Activated CD4-positive, alpha-beta T cell treated with anti-CD3 and anti-CD28 coated beads, Interleukin-2, amount 50 U/mL, for 16 hours (primary cell): ENCODE data around the gene DAG1.

ENCODE experiments used
- DNase-seq: peaks from one replicate; pipeline ENCODE4 v3.0.0-alpha.2; 2020

The DAG1 gene

GRCh38 chr3:49518441-49518840 is 48.4 kb downstream of the DAG1 start:
- no peak for DNase-seq

- no peak for DNase-seq
Observed at GRCh38 chr3:49519296-49519695, 49.2 kb downstream of the DAG1 start.

GRCh38 chr3:49519916-49520385 is 49.9 kb downstream of the DAG1 start:
- DNase-seq, result no peak

GRCh38 chr3:49523756-49524747 is 54.0 kb downstream of the DAG1 start:
- DNase-seq, result no peak

- DNase-seq, result peak; percentile 31
Observed at GRCh38 chr3:49529567-49529966, 59.5 kb downstream of the DAG1 start.

- DNase-seq, result no peak
Observed at GRCh38 chr3:49530231-49530630, 60.2 kb downstream of the DAG1 start.

GRCh38 chr3:49530701-49531100 is 60.6 kb downstream of the DAG1 start:
- DNase-seq, result no peak

- no peak for DNase-seq
Observed at GRCh38 chr3:49531218-49531617, 61.2 kb downstream of the DAG1 start.

GRCh38 chr3:49531715-49532114 is 61.6 kb downstream of the DAG1 start:
- DNase-seq, result no peak

- no peak for DNase-seq
Observed at GRCh38 chr3:49533031-49533430, 63.0 kb downstream of the DAG1 start.

DNA sequence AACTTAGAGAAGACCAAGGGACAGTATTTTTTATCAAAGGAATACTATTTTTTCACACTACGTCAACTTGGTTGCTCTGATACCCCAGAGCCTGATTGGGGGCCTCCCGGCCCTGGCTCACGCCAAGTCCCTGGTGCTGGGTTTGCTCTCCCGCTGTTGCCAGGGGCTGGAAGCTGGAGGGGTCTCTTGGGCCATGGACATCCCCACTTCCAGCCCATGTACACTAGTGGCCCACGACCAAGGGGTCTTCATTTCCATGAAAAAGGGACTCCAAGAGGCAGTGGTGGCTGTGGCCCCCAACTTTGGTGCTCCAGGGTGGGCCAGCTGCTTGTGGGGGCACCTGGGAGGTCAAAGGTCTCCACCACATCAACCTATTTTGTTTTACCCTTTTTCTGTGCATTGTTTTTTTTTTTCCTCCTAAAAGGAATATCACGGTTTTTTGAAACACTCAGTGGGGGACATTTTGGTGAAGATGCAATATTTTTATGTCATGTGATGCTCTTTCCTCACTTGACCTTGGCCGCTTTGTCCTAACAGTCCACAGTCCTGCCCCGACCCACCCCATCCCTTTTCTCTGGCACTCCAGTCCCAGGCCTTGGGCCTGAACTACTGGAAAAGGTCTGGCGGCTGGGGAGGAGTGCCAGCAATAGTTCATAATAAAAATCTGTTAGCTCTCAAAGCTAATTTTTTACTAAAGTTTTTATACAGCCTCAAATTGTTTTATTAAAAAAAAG is 63.9 kb downstream of the DAG1 start:
- no peak for DNase-seq

GRCh38 chr3:49534581-49535441 is 64.7 kb downstream of the DAG1 start:
- no peak for DNase-seq

- no peak for DNase-seq
Observed at GRCh38 chr3:49535971-49536874, 66.2 kb downstream of the DAG1 start.

DNA sequence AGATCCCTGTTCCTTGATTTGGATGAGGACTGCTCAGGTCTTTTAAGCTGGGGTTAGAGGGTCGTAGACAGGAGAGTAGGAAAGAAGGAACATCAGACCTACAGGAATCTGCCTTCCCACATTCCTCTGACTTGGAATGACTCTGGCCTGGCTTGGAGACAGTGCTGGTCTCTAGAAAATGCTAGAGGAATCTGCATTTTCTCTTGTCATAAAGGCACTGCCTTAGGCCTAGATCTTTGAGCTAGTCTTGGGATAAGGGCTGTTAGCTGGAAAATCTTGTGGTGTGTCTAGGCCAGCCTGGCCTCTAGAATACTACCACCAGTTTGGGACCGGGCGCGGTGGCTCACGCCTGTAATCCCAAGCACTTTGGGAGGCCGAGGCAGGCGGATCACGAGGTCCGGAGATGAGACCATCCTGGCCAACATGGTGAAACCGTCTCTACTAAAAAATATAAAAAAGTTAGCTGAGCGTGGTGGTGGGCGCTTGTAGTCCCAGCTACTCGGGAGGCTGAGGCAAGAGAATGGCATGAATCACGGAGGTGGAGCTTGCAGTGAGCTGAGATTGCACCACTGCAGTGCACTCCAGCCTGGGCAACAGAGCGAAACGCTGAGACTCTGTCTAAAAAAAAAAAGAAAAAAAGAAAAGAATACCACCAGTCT is 66.9 kb downstream of the DAG1 start:
- DNase-seq, result no peak

- peak; percentile 91 for DNase-seq
Observed at GRCh38 chr3:49539659-49540560, 69.8 kb downstream of the DAG1 start.

- no peak for DNase-seq
Observed at GRCh38 chr3:49552087-49552486, 82.0 kb downstream of the DAG1 start.

DNA sequence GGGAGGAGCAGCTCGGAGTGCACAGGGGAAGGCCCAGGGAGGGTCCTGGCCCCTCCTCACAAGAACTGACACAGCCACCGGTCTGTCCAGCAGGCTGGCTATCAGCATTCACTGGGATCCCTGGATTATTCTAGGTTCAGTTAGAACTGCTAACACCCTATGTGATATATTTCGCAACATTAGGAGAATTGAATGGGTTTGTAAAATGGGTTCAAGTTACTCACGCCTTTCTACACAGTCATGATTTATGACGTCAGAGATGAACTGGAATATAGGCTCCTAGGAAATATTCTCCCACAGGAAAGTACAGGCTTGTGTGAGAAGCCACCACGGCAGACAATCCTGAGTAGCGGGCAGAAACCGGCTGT is 83.2 kb downstream of the DAG1 start:
- no peak for DNase-seq

GRCh38 chr3:49553692-49554632 is 83.9 kb downstream of the DAG1 start, which contains the start of gene BSN:
Gene BSN (plus strand): TSS chr3:49554477. CDS start chr3:49554603, 126 bp downstream.
- peak; percentile 94 for DNase-seq
